Measurements from ENCODE around the gene WWOX.
A peak's percentile ranks its signal among the peaks of the same experiment; 100 is the strongest.

Gene WWOX

DNA sequence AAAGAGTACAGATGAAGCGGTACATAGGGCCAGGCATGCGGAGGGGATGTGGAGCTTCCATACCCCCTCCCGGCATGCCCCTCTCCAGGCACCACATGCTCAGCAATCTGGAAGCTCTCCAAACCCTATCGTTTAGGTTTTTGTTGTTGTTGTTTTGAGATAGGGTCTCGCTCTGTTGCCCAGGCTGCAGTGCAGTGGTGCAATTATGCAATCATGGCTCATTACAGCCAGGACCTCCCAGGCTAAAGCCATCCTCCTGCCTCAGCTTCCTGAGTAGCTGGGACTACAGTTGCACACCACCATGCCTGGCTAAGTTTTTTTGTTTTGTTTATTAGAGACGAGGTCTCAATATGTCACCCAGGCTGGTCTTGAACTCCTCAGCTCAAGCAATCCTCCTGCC is 50.8 kb downstream of the WWOX start:
- no peak for DNase-seq

DNA sequence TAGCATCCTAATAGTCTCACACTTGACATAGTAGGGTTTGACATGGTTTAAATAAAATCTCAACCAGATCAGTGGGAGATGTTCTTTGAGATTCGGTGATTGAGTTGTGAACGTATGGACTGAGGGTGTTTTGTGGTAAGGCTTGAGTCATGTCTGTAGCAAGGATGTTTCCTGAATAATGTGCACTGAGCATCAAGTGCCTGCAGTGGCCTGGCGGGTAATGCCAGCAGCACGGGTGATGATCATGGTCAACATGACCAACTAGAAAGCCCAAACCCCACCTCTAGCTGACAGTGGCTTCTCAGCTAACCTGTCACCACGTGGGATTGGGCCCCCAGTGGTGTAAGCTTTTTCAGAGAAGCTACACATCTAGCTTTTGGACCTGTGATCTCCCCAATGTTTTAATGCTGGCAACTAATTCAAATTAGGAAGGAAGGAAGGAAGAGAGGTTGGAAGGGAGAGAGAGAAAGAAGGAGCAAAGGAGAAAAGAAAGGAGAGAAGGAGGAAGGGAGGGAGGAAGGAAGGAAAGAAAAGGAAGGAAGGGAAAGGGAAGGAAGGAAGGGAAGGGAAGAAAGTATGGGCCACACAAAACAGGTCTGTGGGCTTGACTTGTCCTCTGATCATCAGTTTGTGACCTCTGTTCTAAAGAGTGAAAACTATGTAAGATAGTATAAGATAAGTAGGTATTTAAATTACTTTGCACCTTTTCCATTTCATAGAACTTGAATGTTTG is 55.4 kb downstream of the WWOX start:
- DNase-seq, result no peak

- no peak for DNase-seq
These were observed 56.4 kb downstream of the WWOX start for GRCh38 chr16:78155791-78156345.

DNA sequence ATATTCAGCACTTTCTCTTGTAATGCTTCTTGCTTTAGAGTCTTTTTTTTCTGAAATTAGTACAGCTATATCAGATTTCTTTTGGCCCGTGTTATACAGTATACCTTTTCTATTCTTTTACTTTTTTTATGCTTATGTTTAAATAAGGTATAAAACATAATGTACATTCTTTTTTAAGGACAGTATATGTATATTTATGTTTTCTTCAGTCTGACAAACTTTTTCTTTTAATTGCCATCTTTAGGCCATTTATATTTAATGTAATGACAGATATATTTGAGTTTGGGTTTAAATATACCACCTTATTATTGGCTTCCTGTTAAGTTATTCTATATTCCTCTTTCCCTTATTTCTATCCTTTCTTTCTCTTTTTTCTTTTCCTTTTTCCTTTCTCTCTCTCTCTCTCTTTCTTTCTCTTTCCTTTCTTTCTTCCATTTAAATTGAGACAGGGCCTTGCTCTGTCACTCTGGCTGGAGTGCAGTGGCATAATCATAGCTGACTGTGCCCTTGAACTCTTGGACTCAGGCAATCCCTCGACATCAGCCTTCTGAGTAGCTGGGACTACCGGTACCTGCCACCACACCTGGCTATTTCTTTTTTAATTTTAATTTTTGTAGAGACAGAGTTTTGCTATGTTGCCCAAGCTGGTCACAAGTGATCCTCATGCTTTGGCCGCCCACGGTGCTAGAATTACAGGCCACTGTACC is 61.7 kb downstream of the WWOX start:
- no peak for DNase-seq

GRCh38 chr16:78163772-78164670 is 64.6 kb downstream of the WWOX start:
- DNase-seq, result no peak

- no peak for DNase-seq
These were observed 71.1 kb downstream of the WWOX start for GRCh38 chr16:78170494-78170933.

- DNase-seq, result no peak
These were observed 75.8 kb downstream of the WWOX start for GRCh38 chr16:78175287-78175686.

DNA sequence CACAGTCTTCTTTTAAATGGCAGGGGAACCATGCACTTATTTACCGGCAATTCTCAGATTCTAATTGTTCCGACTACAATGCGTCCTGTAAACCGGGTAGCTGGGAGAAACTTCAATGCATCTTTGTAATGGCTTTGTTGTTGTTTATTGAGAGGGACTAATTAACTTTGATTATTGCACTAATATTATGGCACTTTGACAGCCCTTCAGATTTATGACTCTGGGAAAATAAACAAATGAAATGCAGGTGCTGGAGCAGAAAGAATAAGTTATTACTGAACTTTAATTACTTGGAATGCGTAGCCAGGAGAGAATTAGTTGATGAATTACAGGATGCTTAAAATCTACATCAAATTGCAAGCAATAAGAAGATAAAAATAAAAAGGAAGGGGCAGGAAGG is 77.0 kb downstream of the WWOX start:
- DNase-seq, result no peak

DNA sequence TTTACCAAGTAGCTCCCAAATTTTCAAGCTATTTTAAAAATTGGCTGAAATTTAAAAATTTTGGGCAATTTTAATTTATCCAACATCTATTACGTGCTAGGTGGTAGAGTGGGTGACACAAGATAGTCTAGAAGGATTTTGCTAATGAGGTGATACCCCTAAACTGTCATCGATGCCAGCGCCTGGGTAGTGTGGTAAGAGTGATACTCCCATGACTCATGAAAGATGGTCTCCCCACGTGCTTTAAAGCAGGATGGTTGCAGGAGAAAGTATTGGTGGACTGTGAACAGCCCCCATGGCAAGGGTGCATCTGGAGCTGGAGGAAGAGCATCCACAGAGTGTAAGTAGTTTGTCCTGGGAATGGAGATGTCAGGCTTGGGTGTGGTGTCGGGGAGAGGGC is 77.8 kb downstream of the WWOX start:
- DNase-seq, result no peak

DNA sequence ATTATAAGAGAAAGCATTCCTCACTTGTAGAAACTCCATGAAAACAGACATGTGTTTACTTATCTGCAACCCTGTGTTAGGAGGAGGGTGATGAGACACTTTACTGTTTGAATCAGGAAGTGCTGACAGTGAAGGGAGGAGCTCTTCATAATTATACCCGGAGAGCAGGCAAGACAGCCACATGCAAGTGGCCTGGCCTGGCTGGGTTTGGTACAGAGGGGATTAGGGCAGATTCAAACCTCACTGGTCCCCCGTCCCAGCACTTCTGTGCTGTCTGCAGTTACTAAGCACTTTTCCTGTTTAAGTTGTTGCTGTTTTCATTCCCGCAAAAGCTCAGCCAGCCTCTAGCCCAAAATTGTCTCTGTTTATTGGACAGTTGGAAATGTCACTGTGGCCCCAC is 78.5 kb downstream of the WWOX start:
- DNase-seq, result peak; percentile 31

DNA sequence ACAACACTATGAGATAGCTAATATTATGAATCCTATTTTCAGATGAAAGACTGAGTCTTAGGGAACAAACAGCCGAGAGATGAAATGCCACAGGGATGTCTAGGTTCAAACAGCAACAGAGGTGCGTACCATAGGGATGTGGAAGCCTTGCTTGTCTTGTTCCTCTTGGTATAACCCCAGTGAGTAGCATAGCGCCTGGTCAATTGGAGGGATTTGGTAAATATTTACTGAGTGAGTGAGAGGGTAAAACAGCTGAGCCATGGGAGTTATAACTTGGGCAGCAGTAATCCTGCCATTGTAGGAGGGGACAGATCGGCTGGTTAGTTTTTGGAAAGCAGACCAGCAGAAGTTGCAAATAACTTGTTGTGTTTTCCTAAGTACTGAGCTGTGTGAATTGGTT is 80.2 kb downstream of the WWOX start:
- DNase-seq, result peak; percentile 23

DNA sequence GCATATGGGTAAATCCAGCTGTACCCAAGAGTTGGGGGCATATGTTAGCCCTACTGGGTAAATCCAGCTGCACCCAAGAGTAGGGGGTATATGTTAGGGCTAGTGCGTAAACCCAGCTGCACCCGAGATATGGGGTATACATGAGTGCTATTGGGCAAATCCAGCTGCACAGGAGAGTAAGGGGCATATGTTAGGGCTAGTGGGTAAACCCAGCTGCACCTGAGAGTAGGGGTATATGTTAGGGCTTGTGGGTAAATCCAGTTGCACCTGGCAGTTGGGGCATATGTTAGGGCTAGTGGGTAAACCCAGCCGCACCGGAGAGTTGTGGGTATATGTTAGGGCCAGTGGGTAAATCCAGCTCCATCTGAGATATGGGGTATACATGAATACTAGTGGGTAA is 80.9 kb downstream of the WWOX start:
- DNase-seq, result no peak

DNA sequence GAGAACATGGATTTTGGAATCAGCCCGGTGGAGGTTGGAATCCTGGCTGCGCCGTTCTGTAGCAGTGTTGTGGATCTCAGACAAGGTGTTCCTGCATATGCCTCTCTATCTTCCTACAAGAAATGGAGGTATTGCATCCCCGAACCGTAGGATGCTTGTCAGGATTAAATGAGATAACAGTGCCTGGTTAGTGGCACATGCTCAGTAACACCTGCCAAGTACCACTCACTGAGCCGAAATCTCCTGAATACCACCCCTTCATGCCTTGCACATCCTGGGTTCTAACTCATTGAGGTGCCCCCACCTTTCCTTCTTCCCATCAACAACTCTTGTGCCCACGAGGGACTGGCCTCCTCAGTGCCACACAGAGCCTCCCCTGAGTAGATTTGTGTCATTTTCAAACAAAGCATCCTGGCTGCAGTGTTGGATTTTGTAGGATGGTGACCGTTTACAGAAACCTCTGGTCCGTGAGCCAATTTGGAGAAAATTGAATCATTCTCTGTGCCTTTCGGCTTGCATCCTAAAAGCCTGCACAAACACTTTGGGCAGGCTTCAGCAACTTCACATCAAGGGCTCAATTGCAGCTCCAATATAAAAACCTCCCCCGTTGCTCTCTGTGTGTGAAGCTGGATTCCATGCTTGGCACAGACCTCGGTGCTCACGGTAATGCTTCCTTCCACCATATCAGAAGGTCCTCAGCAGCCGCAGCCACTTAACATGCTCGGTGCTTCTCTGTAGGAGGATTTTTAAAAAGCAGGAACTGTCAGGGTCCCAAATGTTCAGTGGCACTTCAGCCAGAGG is 84.2 kb downstream of the WWOX start:
- DNase-seq, result peak; percentile 30

DNA sequence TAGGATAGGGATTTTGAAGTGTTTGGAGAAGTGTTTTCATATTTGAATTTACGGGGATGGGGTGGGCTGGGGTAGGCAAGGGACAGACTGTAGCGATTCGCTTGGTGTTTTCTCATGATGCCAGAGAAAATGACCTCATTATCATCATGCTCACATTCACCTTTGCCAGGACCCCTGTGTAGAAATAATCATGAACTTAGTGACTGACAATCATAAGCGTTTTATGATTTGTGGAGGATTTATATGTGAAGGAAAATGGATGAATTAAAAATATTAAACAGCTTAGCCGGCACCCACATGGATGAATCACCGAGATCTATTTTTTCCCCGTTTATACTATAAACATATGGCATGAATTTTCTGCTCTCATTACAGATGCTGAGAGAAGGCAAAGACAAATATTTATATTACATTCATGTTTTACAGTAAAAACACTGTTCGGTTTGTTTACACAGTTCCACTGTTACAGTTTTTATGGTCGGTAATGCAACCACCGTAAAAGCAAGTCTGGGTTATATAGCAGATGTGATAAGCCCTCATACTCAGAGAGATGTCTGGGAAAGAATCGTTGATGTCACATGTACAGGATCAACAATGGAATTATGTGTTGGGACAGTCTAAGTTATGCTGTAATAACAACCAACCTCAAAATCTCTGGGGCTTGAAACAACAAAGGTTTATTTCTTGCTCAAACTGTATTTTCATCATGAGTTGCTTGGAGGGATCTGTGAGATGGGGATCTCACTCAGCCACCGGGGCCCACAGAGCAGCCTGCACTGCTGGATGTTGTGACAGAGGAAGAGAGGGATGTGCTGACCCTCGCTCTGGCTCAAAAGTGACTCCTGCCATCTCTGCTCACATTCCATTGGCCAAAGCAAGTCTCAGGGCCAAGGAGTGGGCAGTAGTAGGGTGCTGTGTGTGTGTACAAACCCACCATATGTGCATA is 85.1 kb downstream of the WWOX start:
- peak; percentile 21 for DNase-seq

GRCh38 chr16:78189121-78189520 is 89.7 kb downstream of the WWOX start:
- DNase-seq, result no peak

DNA sequence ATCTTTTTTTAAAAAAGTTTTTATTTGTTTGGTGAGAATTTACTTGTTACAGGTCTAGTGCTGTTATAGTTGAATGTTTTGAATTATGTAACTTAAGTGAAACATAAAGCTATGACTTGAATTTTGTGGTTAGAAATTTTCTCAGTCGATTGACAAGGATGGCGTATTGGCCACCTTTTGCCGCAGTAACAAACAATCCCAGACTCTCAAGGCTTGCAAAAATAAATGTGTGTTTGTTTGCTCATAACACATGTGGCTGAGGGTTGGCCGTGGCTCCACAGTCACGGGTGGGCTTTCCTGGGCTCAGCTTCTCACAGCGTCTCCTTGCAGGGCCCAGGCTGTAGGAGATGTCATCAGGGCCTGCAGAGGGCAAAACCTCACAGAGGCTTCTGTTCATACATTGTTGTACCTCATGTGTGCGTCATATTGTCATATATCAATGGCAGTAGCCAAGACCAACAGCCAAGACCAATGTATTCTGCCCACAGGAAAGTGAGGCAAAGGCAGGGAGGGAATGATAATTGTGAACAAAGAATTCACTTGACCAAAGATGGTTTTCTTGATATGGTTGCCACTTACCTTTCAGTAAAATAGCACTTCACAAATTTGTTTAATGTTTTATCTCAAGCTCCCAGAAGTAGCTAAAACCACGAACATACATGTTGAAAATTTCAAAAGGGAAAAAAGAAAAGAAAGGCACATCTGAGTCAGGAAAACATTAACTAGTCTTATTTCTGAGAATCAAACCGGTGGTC is 93.5 kb downstream of the WWOX start:
- no peak for DNase-seq

- no peak for DNase-seq
These were observed 95.5 kb downstream of the WWOX start for GRCh38 chr16:78194948-78195347.

DNA sequence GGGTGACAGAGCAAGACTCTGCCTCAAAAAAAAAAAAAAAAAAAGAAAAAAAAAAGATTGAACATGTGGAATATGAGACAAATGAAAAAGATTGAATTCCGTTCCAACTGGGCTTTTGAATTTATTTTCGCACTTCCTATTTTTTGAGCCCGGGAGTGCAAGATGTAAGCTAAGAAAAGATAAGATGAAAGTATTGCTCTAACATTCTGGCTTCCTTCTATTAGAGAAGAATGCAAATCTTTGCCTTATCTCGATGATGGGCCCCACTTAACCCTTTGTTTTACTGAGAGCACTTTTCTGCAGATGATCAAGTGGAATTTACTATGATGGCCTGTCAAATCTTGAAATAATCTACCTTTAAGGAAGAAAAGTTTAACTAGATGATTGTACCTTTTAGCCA is 96.3 kb downstream of the WWOX start:
- DNase-seq, result no peak

DNA sequence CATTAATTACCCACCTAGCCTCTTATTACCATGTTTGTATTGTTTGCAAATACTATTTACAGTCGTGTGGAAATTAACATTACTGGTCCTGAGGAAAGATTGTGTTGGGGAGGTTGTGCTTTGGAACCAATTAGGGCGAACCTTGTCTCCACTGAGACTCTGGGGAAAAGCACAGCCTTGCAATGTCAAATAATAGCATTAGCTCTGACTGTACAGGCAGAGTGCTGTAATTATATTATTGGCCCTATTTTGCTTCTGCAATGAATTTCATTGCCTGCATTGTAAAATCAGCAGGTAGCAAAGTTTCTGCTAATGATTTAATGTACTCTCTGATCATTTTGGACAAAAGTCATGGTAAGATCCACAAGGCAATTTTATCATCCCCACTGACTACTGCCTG is 97.0 kb downstream of the WWOX start:
- no peak for DNase-seq

GRCh38 chr16:78198288-78198687 is 98.8 kb downstream of the WWOX start:
- no peak for DNase-seq
